AG20443 (cell line): ENCODE measurements around the gene CACNA1C.
"Not testable (repeated sequence)": the region's sequence is repeated elsewhere in the genome, so short reads cannot be mapped to it uniquely, and the experiment has no call there.

Experiments
- DNase-seq: peaks from one replicate; pipeline ENCODE4 v3.0.0; 2012; ENCODE audit warnings: low spot score, mixed read lengths

The CACNA1C gene

GRCh38 chr12:2234646-2235350, 182.0 kb downstream of the CACNA1C start:
- no peak for DNase-seq

GRCh38 chr12:2236506-2237294, 183.9 kb downstream of the CACNA1C start:
- no peak for DNase-seq

- DNase-seq: no peak
These were observed 185.3 kb downstream of the CACNA1C start for GRCh38 chr12:2238111-2238510.

DNA sequence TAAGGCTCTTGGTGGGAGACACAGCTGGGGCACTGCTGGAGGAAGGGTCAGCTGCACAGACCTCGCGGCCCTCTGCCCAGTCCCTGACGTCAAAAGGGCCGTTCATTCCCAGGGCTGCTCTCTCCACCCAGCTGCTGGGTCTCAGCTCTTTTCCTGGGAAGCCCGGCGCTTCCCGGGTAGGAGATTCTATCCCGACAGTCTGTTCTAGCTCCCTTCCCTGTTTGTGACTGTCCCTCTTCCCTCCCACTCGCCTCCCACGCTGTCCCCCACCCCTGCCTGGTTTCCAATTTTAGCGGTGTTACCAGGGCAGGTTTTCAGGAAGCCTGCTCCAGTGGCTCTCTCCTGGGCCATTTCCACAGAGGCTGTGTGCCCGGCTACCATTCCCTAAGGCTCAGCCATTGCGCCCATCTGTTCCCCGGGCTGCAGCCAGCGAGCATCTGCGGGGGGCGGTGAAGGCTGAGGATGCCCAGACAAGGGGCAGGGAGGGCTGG, 186.6 kb downstream of the CACNA1C start:
- DNase-seq: no peak

DNA sequence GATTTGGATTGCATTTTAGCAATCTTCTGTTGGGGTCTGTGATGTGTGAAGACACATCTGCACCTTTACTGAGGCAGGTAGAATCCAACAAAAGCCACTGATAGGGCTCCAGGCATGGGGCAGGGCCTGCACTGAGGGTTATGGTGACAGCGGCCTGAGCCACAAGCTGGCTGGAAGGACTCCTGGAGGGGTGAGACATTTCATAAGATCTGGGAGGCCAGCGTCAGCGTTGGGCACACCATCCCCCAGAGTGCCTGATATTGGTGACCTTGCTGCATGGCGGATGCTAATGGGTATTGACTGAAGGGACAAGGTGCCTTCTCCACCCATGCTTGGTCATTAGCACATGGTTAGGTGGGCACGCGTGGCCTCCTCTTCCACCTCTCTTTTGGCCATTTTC, 187.6 kb downstream of the CACNA1C start:
- DNase-seq: no peak

DNA sequence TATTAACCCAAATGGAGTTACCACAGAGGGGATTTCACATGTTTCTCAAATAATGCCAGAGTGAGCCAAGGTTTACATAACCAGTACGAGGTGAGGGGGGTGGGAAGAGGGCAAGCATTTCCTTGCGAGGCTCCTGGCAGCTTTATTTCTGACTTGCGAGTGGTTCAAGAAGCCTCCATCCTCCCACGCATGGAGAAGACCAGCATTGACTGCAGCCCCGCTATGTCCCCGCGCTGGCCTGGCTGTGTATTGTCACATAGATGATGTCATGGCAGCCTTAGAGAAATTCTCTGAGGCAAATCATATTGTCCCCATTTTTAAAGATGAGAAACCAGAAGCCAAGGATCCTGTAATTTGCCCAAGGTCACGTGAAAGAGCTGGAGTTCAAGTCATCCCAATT, 188.2 kb downstream of the CACNA1C start:
- no peak for DNase-seq

DNA sequence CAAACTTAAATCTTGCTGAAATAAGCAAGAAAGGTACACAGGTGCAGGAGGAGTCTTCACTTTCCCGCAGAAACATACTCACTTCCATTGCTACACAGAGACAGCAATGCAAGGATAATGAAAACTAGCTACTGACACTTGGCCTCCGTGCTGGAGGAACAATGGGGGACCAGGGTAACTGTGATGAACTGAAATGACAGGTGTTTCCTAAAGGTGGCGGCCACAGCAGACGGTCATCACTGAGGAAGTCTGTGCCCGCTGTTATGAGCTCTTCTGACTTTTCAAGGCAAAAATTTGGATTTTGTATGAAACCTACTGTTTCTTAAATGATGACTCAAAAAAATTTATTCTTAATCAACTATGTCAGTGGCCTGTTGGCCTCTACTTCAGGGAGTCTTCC, 189.4 kb downstream of the CACNA1C start:
- no peak for DNase-seq

DNA sequence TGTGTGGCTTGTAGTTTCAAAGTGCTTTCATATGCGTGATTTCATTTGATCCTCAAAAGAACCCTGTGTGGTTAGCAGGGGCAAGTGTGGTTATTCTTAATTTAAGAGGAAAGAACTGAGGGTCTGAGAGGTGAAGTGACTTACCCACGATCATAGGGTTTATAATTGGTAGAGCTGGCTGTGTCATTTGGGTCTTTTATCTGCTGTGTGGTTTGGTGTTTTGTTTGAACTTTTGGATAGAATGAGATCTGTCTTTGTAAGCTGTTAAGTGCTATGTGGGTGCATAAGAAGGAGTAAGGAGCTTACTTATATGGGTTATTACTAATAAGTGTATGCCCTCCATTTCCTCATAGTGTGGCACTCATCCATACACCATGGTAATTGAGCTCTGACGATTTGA, 190.0 kb downstream of the CACNA1C start:
- DNase-seq: no peak

GRCh38 chr12:2243275-2243674, 190.5 kb downstream of the CACNA1C start:
- DNase-seq: no peak

DNA sequence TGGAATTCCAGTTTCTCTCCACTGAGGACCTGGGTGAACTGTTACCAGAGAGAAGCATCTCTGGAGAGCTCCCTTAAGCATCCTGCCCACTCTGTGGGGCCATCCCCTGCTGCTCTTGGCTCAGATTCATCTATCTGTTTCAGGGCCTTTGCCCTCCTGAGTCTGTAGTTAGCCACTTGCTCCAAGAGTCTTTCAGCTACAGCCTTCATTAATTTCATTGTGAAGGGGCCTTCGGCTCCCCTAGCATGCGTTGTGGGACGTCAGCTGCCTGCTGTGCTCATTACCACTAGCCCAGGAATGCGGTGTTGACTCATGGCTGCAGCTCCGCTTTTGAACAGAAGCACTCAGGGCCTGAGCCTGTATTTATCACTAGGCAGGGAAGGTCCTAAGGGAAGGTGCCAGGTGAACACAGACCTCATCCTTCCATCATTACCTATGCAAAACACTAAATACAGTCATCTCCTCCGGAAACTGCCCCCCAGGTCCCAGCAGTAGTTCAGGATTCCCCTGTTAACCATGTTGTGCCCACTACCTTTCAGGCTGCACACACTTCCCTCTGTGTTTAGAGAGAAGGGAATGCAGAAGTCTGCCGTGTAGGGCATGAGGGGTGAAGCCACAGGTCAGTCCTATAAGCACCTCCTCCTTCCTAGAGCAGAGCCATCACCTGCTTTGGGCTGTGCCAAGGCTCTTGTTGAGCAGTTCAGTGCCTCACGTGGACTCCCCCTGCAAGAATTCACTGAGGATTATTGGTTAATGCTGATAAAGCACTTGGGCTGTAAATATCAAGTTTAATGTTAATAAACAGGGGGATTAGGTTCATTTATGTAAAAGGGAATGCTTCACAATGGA, 191.4 kb downstream of the CACNA1C start:
- DNase-seq: peak; percentile 93

DNA sequence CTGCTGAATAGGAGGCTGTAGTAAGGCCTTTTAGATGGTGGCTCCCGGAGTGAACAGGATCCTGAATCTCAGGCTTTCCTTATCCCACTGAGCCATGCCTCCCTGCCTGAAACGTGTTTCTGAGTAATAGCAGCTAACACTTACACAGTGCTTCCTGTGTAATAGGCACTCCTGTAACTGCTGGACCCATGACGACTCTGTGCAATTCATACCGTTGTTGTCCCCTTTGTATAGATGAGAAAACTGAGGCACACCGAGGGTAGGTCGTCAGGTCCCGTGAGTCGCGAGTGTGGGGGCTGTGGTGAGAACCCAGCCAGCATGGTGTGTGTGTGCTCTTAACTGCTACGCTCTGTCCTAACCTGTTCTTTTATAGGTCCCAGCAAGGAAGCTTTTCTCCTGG, 193.6 kb downstream of the CACNA1C start:
- DNase-seq: no peak

- no peak for DNase-seq
These were observed 194.3 kb downstream of the CACNA1C start for GRCh38 chr12:2247120-2247519.

- DNase-seq: no peak
These were observed 194.8 kb downstream of the CACNA1C start for GRCh38 chr12:2247596-2247995.

GRCh38 chr12:2248087-2248900, 195.5 kb downstream of the CACNA1C start:
- no peak for DNase-seq

DNA sequence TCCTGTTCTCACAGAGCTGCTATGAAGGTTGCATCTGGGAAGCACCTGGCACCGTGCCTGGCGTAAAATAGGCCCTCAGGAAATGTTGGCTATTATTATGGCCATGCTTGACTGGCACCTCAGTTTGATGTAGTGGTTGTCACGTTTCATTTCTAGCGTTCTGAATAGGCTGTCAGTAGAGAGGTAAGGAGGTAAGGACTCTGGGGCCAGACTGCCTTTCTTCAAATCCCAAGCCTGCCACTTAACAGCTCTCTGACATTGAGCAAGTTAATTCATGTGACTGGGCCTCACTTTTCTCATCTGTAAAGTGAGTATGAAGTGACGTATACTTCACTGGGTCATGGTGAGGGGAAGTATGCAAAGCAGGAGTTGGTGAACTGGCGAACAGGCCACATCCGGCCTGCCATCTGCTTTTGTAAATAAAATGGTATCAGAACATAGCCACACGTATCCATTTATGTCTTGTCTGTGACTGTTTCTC, 196.2 kb downstream of the CACNA1C start:
- DNase-seq: no peak

DNA sequence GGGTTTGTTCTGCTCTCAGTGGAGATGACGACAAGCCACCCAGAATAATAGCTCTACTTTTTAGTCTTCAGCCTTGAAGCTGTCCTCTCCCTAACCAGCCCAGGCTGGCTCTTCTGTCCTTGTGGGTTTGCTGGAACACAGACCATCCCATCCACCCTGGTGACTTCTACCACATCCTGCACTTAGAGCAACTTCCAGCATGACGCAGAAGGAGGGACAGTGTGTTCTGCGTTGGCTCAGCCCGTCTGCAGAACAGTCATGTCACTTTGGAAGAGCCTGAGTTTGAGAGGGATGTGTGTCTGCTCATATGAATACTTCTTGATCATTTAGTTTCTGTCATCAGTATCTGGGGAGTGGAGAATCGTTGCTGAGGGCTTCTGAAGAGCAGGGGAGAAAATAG, 198.0 kb downstream of the CACNA1C start:
- peak; percentile 73 for DNase-seq

DNA sequence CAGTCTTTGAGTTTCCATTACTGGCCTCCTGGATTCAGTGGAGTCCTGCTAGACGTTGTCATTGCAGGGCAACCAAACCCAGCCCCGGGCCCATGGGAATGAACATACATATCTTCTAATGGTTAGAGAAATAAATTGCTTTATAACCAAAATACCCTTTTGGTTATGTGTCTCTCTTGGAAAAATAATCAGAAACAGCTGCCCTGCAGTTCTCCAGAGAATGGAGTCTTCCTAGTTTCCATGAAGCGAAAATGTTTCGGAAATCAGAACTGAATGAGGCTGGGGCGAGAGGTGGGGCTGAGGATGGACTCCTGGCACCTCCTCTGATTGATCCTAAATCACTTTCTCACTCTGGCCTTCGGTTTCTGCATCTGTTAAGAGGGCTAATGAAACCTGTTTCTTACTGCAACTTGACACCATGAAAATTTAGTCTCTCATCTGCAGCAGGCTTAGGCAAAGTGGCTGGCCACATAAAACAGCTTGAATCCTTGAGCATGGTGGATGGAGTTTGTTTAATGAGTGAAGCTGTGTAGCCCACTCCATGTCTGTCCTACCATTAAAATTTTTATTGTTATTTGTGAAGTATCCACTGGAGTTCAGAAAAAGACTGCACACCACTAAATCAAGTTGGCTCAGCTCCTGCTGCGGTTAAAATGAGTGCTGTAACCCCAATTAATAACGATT, 198.9 kb downstream of the CACNA1C start:
- no peak for DNase-seq

DNA sequence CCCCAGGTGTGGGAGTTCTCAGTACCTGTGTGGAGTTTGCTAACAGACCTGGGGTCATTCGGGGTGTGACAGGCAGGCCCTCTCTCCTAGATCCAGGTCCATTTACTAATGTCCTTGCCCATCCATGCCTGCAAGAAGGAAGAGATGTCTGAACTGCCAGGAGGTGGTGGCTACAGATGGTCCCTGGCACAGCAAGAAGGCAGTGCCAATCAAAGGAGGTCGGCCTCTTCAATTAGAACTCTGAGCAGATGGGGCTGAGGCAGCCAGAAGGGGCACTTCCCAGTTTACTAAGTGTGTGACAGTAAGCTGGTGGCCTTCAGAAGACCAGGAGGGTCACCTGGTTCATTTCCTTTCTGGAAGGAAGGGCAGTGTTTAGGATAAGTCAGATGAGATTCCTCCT, 202.5 kb downstream of the CACNA1C start:
- DNase-seq: no peak

DNA sequence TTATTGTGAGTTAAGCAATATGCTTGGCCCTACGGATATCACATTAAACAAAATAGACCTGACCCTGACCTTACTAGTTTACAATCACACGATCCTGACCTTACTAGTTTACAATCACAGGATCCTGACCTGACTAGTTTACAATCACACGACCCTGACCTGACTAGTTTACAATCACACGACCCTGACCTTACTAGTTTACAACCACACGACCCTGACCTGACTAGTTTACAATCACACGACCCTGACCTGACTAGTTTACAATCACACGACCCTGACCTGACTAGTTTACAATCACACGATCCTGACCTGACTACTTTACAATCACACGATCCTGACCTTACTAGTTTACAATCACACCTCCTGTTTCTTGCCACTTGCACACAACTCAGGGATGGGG, 202.9 kb downstream of the CACNA1C start:
- not testable (repeated sequence) for DNase-seq

DNA sequence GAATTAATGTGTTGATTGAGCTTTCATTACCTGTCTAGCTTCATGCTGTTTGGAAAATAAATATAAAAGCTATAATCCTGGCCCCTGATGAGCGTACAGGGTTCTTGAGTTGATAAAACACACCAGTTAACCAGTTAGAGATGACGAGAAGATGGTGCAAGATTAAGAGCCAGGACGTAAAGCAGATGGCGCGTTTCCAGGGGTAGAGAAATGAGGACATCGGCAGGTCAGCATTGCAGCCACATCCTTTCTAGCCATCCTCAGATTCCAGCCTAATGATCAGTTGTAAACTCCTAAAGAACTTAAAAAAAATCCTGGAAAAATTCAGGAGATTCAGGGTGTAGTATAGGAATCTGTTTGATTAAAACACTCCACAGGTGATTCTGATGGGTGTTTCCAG, 203.7 kb downstream of the CACNA1C start:
- DNase-seq: no peak

DNA sequence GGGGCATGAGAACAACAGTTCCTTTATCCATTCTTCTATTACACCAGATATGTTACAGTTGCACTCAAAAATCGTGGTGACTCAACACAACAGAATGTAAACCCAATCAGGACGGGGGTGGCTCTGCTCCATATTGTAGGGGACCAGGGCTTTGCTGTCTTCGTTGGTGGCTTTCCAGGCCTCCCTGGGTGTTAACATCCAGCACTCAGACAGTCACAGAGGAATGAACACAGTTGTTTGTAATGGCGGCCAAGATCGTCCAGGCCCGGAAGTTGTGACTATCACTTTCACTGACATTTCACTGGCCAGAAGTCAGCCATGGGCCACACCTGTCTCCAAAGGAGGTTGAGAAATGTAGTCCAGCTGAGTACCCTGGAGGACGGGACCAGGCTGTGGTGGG, 204.1 kb downstream of the CACNA1C start:
- DNase-seq: peak; percentile 46
